HS-5 (cell line): ENCODE data around the gene AIF1L.

Source experiments
- DNase-seq: peaks from one replicate; pipeline ENCODE4 v3.0.0-alpha.2; 2012; ENCODE audit warnings: low read depth

AIF1L gene

DNA sequence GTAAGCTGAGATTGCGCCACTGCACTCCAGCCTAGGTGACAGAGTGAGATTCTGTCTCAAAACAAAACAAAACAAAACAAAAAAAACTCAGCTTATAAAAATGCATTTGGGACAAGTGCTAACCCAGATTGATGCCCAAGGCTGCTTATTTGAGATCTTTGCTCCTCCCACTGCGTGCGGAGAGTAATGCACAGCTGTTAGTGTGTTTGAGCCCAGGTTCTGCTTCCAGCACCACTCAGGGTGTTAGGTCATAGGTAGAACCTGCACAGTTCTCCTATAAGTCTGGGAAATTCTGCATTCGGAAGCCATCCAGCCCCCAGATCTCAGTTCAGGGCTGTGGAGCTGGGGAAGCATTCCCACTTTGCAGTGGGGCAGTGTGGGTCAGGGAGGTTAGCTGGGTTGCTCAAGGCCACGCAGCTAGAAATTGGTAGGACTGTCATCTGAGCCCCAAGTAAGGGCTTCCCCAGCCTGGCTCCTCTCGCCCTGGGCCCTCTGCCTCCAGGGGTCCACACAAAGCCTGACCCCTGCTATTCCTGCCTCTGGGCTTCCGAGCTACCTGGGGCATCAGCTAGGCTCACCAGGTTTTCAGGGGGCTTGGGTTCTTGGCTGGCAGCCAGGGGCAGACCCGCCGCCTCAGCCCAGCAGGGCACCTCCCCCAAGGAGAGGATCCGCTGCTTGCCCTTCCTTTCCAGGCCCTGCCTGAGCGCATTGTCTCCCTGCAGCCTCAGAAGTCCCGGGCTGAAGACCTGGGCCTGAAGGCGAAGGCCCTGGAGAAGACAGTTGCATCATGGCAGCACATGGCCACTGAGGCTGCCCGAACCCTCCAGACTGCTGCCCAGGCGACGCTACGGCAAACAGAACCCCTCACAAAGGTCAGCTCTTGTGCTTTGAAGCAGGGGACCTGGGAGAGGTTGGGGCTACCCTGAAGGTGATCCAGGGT is 17.6 kb upstream of the AIF1L start:
- DNase-seq: no peak

DNA sequence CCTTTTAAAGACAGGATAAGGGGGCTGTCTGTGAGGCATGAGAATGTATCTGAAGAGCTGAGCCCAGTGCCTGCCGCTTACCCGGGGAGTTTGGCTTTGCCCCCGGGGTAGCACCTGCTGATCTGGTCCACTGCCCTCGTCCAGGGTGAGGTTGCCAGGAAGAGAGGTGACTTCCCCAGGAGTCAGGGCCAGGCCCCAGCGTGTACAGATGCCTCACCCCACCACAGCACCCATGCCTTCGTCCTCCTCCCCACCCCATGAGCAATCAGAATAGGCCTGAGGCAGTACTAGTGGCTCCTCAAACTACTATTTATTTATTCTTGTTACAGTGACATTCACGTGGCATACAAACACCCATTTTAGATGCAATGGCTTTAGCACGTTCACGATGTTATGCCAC is 15.7 kb upstream of the AIF1L start:
- no peak for DNase-seq

DNA sequence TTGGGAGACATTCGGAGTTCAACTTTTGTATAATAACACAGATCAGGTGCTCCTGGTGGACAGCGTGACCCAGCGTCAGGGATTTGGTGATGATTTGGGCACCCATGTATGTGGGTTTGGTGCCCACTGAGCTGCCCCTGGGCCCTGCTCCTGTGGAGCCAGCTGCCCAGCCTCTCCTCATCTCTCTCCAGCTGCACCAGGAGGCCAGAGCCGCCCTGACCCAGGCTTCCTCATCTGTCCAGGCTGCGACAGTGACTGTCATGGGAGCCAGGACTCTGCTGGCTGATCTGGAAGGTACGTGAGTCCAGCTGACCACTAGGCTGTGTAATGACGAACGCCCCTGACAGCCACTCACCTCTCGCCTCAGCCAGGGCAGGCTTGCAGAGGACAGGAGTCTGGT is 14.5 kb upstream of the AIF1L start:
- no peak for DNase-seq

DNA sequence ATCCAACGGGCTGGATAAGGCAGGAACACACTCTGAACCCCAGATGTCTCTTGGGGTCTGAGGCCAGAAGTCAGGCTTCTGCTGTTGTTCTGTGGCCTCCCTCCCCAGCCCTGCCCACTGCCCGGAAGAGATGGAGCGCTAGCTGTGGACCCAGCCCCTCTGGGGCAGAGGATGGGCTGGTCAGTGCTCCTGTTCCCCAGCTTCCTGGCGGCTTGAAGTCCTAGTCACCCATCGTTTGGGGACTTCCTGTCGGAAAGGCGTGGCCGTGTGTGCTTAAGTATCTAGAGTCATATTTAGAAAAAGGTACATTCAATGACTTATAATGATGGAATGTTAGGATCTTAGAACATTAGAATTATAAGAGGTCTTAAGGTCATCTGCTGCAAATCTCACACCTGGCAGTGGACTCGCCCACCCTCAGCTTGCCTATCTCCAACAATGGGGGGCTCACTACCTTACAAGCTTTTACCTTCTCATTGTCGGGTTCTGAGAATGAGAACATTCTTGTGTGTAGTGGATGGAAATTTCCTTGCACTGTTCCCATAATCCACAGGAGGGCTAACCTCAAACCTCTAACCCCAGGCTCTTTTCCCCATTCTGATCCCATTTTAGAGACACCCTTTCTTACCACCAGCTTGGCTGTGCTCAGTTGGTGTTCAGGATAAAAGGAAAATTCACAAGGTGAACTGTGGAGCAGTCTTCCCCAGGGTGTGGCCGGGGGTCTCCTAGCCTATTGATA is 13.4 kb upstream of the AIF1L start:
- no peak for DNase-seq

DNA sequence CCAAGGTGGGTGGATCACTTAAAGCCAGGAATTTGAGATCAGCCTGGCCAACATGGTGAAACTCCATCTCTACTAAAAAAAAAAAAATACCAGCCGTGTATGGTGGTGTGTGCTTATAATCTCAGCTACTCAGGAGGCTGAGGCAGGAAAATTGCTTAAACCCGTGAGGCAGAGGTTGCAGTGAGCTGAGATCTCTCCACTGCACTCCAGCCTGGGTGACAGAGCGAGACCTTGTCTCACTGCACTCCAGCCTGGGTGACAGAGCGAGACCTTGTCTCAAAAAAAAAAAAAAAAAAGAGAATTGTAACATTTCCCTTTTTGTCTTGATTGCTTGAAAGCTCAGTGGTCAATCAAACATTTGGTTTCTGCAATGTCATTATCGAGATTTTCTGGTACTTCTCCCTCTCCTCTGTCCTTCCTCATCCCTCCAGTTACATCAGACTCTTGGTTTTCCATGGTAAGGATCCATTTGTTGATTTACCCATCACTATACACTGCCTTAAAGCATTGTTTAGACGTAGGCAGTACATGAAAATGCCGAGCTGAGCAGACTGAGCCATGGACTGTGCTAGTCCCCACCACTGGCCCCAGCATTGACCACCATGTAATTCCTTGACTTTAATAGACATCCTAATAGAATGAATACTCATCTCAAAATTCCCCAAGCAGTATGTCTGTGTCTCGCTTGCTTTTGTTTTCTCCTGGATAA is 11.5 kb upstream of the AIF1L start:
- no peak for DNase-seq

DNA sequence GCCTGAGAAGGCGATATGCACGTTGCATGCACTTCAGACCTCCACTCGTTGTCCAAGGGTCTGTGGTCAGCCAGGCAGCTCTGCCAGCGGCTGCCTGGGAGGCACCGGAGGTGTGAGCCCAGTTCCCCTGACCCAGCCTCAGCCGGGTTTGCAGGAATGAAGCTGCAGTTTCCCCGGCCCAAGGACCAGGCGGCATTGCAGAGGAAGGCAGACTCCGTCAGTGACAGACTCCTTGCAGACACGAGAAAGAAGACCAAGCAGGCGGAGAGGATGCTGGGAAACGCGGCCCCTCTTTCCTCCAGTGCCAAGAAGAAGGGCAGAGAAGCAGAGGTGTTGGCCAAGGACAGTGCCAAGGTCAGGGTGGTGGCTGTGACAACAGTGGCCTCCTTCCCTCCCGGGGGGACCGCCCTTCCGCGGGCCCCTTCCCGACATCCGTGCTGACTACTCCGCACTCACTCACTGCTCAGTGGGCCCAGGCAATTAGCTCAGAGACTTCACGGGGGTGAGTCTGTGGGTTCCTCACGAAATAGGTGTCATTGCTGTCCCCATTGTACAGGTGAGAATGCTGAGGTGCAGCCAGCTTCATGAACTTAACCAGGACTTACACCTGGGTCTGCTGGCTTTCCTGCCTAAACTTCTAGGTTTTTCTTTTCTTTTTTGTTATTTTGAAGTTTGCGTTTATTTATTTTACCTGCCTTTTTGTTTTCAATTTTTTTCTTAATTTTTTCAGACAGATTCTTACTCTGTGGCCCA is 10.8 kb upstream of the AIF1L start:
- no peak for DNase-seq

DNA sequence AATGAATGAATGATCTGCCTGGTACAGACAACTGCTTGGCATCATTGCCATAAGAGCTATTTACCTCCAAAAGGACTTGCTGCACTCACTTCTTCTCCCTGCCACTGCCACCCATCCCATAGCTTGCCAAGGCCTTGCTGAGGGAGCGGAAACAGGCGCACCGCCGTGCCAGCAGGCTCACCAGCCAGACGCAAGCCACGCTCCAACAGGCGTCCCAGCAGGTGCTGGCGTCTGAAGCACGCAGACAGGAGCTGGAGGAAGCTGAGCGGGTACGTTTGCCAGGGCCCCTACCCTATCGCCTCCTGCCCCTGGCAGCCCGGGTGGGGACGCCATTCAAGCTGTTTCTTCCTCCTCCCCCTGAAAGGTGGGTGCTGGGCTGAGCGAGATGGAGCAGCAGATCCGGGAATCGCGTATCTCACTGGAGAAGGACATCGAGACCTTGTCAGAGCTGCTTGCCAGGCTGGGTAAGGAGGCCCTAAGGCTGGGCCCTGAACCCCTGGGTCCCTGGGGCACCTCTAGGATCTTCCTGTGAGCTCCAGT is 8.9 kb upstream of the AIF1L start:
- no peak for DNase-seq

DNA sequence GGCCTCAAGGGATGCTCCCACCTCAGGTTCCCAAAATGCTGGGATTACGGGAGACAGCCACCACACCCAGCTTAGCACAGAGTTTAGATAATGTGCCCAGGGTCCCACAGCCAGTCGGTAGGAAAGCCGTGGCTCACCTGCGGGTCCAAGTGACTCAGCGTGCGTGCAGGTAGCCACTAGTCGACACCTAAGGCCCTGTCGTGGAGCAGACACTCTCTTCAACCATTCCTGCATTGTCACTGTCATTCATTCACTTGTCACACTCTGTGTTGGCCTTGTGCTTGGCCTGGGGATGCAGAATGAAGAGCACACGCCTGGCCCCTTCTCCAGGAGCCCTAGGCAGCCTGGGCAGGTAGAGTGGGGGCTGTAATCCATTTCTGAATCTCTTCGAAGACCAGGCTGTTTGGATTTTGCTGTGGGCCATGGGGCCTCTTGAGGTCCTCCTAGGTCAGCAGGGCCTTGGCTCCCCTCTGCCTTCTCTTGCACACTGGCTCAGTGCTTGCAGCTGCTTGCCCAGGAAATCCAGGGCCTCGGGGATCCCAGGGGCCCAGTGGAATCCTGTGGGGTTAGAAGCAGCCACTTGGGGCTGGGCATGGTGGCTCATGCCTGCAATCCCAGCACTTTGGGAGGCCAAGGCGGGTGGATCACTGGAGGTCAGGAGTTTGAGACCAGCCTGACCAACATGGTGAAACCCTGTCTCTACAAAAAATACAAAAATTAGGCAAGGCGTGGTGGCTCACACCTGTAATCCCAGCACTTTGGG is 6.1 kb upstream of the AIF1L start:
- DNase-seq: no peak

DNA sequence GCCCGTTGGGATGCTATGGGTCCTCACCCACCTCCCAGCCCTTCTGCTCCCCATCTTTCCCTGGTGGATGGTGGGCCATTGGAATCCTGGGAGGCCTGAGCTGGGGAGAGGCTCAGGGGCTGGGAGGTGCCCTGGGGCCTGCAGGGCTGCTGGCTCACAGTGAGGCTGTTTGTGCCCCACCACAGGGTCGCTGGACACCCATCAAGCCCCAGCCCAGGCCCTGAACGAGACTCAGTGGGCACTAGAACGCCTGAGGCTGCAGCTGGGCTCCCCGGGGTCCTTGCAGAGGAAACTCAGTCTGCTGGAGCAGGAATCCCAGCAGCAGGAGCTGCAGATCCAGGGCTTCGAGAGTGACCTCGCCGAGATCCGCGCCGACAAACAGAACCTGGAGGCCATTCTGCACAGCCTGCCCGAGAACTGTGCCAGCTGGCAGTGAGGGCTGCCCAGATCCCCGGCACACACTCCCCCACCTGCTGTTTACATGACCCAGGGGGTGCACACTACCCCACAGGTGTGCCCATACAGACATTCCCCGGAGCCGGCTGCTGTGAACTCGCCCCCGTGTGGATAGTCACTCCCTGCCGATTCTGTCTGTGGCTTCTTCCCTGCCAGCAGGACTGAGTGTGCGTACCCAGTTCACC is 4.9 kb upstream of the AIF1L start:
- DNase-seq: no peak

DNA sequence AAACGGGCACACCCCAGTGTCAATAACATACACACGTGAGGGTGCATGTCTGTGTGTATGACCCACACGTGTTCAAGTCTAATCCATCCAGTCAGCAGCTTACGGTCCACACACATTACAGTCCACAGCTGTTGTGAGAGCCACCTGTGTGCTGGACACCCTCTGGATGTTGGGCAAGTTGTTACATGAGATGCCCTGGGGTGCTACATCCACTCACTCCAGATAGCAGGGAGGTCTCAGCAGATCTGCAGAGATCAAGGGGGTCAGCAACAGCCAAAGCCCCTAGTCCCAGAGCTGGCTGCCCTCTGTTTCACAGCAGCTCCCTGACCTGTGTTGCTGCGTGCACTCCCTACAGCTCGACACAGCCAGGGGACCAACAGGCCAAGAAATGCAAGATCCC is 4.3 kb upstream of the AIF1L start:
- no peak for DNase-seq

DNA sequence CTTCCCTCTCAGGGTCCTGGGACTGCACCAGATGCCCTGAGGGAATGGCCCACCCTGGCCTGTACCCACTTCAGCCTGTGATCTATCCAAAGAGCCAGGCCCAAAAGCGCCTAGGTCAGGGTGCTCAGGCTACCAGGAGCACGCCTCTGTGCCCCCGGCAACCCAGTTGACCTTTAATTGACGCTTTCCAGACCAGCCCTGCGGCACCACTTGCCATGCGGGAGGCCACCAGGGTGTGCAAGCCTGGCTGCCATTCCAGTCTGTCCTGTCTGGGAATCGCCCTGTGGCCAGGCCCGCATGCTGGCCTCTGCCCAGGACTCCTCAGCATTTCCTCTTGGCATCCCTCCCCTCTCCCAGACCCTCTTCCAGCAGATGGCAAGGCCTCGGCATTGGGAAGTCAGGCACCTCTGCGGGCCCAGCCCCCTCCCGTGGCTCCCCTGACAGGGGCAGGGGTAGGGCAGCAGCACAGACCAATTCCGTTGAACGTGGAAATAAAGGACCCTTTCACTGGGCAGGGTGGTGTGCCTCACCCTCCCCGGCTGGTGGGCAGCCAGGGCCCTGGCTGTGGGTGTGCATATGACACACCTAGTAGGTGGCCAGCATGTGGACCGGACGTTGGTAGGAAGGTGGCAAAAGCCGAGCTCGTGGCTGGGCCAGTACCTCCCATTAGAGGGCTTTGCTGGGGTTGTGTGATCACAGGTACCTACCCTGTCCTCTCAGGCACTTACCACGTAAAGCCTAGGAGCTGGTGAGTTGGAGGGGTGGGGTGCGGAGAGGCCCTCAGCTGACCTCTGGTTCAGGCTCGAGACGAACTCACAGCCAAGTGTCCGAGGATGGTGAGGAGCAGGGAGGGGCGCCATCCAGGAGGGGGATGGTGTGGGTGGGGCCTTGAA is 3.5 kb upstream of the AIF1L start:
- no peak for DNase-seq

DNA sequence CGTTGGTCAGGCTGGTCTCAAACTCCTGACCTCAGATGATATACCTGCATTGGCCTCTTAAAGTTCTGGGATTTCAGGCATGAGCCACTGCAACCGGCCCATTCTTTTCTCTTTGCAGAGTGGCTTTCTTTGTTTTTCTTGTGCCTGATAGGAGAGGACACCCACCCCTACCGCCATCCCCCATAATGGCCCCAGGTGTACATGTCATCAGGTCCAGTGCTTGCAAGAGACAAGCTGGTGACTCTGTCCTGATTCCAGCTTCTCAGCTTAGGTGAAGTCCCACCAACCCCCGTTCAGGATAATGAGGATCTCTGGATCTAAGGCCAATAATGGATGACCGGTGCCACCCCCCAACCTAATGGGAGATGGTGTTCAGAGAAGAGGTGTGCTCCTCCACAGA is 2.3 kb upstream of the AIF1L start:
- no peak for DNase-seq

DNA sequence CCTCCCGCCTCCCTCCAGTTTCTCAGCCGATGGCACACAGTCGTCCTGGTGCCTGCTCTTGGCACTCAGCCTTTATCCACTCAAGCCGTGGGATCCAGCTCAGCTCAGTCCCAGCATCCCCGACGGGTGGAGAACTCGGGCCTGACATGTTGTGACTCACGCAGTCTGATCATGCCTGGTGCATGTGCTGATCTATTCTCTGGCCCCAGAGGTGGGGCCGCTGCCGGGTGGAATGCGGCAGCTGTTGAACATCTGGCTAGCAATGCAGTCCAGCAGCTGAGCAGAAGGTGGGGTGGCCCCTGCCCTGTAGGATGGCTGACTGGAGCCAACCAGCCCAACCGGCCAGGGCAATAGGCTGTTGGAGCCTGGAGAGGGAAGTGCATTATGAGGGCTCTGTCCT is 1.7 kb upstream of the AIF1L start:
- DNase-seq: peak; percentile 60

DNA sequence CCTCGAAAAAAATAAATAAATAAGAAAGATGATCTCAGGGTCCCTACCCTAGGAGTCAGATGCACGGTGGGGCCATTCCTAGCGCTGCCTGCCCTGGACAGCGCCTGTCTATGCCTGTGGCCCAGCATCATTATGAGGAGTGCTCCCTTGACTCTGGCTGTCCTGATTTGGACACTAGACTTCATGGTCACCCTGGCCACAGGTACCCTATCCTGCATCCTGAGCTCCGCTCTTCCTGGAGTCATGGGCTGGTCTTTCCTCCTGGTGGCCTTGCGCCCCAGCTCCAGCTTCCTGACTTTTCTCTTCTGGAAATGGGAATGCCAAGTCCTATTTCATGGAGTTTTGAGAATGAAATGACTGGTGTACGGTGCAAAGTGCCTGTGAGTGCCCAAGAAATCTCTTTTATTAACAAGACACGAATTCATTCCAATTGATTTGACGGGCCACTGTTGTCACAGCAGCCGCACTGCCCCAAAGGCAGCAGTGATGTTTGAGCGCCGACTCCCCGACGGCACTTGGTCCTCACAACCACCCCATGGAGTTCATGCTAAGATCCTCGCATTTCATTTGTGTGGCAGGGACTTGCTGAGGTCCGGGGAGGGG is 564 bp upstream of the AIF1L start:
- no peak for DNase-seq

DNA sequence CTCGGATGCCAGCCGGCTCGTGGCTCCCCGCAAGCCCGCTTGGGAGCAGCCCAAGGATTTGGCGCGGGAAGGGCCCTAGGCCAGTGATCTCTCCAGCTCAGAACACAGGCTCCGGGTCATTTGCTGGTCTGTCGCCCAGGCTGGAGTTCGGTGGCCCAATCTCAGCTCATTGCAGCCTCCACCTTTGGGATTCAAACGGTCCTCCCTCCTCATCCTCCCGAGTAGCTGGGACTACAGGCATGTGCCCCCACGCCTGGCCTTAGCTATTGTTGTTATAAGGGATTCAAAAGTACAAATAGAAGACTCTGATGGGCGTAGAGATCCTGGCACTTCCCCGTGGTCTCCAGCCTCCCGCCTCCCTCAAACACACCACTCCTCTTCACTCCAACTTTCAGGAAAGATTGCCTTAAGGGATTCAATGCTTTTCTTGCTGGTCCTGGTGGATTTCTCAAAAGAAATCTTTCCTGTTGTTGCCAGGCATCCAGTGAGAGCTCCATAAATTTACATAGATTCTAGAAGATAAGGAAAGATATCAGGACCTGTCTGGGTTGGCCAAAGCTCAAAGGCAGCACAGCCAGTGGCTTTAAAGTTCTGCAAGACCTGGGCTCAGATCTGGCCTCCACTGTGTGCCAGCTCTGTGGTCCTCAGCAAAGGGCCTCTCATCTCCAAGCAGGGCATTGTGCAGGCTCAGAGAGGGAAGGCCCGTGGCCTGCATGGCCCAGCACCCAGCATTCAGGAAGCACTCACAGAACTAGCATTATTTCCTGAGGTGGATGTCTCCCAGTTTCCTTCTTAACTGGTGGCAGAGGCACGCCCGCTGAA is 1.0 kb downstream of the AIF1L start:
- no peak for DNase-seq

DNA sequence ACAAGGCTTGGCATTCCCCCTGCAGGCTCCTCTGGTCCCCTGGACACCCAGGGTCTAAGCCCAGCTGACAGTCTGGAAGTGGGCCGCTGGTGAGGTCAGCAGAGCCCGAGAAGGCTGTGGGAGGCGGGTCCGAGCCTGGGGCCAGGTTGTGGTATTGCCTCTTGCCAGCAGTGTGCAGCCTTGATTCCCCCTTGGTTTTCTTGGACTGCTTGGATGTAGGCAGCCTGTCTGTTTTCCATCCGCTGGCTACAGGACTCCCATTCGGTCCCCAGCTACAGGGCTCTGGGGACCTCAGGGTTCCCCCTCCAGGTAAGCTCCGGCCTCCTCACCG is 1.6 kb downstream of the AIF1L start:
- DNase-seq: no peak

DNA sequence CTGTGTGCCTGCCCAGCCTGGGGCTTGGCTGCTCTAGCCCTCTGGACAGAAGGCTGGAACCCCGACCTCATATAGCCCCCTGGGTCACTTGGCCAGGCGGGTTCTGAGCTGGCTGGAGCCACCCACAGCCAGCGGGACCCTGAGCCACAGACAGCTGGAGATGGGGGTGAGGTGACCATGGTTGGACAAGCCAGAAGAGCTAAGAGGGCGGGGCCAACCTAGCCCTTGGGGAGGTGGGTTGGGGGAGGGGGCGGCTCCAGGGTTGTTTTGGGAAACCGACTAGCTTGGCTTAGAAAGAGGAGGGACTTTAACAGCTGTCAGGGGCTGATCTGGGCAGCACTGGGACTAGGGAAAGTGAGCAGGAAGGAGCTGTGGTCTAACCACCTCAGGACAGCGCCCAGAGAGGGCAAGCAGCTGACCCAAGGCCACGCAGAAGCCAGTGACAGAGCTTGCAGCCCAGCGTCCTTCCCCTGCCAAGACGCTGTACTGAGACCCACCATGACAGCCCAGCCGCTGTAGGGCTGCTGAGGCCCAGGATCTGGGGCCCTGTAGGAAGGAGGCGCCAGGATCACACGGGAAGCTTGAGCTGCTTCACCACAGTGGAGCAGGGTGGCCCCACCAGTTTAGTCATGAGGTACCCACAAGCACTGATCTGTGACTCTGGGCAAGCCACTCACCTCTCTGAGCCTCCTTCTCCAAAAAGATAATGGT is 2.2 kb downstream of the AIF1L start:
- DNase-seq: no peak
